PC-9 (cell line): ENCODE measurements around the gene EIF4G3. TPM values are rescaled to one million over a fixed set of nuclear protein-coding genes. Genes with fewer than 3 reads are reported as not detected.
"Not testable (repeated sequence)": the region's sequence is repeated elsewhere in the genome, so short reads cannot be mapped to it uniquely, and the experiment has no call there.

Source experiments
- BruUV-seq: library from RNA; stranded (reverse); fragments of 400-500 nt; replicated peaks from 2 replicates; lab custom pipeline; 2021; lab: Mats Ljungman, UMichigan
- CTCF ChIA-PET: fragments of 300-600 bp; sonication (Branson Sonifier 250); formaldehyde crosslinking; loops from one replicate; lab custom pipeline; 2022; ENCODE audit warnings: antibody characterized with exemption; lab: Charles Lee
- POLR2A ChIA-PET: fragments of 300-600 bp; sonication (Branson Sonifier 250); formaldehyde crosslinking; loops from one replicate; lab custom pipeline; 2022; ENCODE audit warnings: antibody characterized with exemption; ENCODE audit not compliant: unreplicated experiment; lab: Charles Lee
- DNase-seq, 2 experiments: peaks; one replicate each; pipeline versions ENCODE4 v3.0.0 to v3.0.0-alpha.2; 2015 to 2022; ENCODE audit warnings: mixed read lengths in 1 of 2
- H2AFZ ChIP-seq: fragments of 200-600 bp; sonication (generic); 2 replicates; pipeline ENCODE4 v1.8.1; 2017; ENCODE audit warnings: antibody characterized with exemption
- H3F3A ChIP-seq: fragments of 200-600 bp; sonication (generic); 2 replicates; pipeline ENCODE4 v1.8.1; 2017; ENCODE audit warnings: antibody characterized with exemption, mild to moderate bottlenecking, low read depth; ENCODE audit not compliant: insufficient read depth
- H3K27ac ChIP-seq: fragments of 200-600 bp; sonication (generic); 2 replicates; pipeline ENCODE4 v1.6.1; 2016; ENCODE audit warnings: mixed run types
- H3K27me3 ChIP-seq: fragments of 200-600 bp; sonication (generic); 2 replicates; pipeline ENCODE4 v1.6.1; 2016; ENCODE audit warnings: low read depth, mixed run types; ENCODE audit not compliant: insufficient read depth
- H3K36me3 ChIP-seq: fragments of 200-600 bp; sonication (generic); 2 replicates; pipeline ENCODE4 v1.6.1; 2016; ENCODE audit warnings: low read depth, mixed run types
- H3K4me1 ChIP-seq: fragments of 200-600 bp; sonication (generic); replicated peaks from 2 replicates; pipeline ENCODE4 v1.6.1; 2016; ENCODE audit warnings: mixed run types; ENCODE audit not compliant: insufficient read depth
- H3K4me2 ChIP-seq: fragments of 200-600 bp; sonication (generic); 2 replicates; pipeline ENCODE4 v1.6.1; 2017; ENCODE audit warnings: mixed run types
- H3K4me3 ChIP-seq: fragments of 200-600 bp; sonication (generic); 2 replicates; pipeline ENCODE4 v1.6.1; 2016; ENCODE audit warnings: mixed run types
- H3K79me2 ChIP-seq: fragments of 200-600 bp; sonication (generic); 2 replicates; pipeline ENCODE4 v1.6.1; 2017; ENCODE audit warnings: low read depth, mixed run types
- H3K9me2 ChIP-seq: fragments of 200-600 bp; sonication (generic); 2 replicates; pipeline ENCODE4 v1.8.1; 2017; ENCODE audit warnings: mild to moderate bottlenecking; ENCODE audit not compliant: insufficient read depth
- H3K9me3 ChIP-seq: fragments of 200-600 bp; sonication (generic); 2 replicates; pipeline ENCODE4 v1.8.1; 2016; ENCODE audit warnings: low read depth; ENCODE audit not compliant: insufficient read depth
- H4K20me1 ChIP-seq: fragments of 200-600 bp; sonication (generic); 2 replicates; pipeline ENCODE4 v1.8.1; 2017; ENCODE audit not compliant: insufficient read depth
- CTCF ChIP-seq: fragments of 200-600 bp; sonication (generic); conservative IDR thresholded peaks from 2 replicates; pipeline ENCODE4 v1.6.1; 2017; ENCODE audit warnings: mixed run types, antibody characterized with exemption, mild to moderate bottlenecking, moderate library complexity
- EZH2 ChIP-seq: fragments of 200-600 bp; sonication (generic); IDR thresholded peaks from 2 replicates; pipeline ENCODE4 v1.8.0; 2017; ENCODE audit warnings: antibody characterized with exemption, low read depth
- intact Hi-C: fragments of 100-400 bp; cut with micrococcal nuclease; formaldehyde crosslinking; loops from one replicate; pipeline ENCODE4 v1.10.0; 2022; ENCODE audit not compliant: unreplicated experiment
- total RNA-seq: library from RNA; stranded (reverse); gene quantifications from 2 replicates; pipeline ENCODE4 v1.2.3, GENCODE V29; 2021

Gene EIF4G3
- total RNA-seq, 1 experiment from 2014 or later: 63.2 TPM

- H3K27me3 ChIP-seq: no peaks in the 10 kb centered on the region
- no peak overlapping the region for H3K4me3 ChIP-seq
- intact Hi-C loops: loop anchor here (1.0 kb wide), 1 partner anchor 328 kb away; no protein-coding TSS in a partner anchor
- H3K4me1 ChIP-seq: no peaks in the 10 kb centered on the region
- no TSS peak for BruUV-seq
- H3K79me2 ChIP-seq: no peaks in the 10 kb centered on the region
- no peaks in the 10 kb centered on the region for H3K36me3 ChIP-seq
- H3K4me2 ChIP-seq: no peak overlapping the region
- ChIA-PET POLR2A (no interaction called here), CTCF (no interaction called here)
- no peak overlapping the region for H3K27ac ChIP-seq
- H2AFZ ChIP-seq: no peak overlapping the region
- no peaks in the 10 kb centered on the region for H3F3A ChIP-seq
- DNase-seq: no peak
- TF ChIP-seq CTCF (no peak), EZH2 (no peak)
- H3K9me3 ChIP-seq: no peaks in the 10 kb centered on the region
- H3K9me2 ChIP-seq: no peaks in the 10 kb centered on the region
- no peaks in the 10 kb centered on the region for H4K20me1 ChIP-seq
Observed at GRCh38 chr1:20867062-20867461, 309.6 kb downstream of the EIF4G3 start.

GRCh38 chr1:20865001-20865400, 311.7 kb downstream of the EIF4G3 start:
- H2AFZ ChIP-seq: no peak overlapping the region
- DNase-seq: no peak
- no peaks in the 10 kb centered on the region for H3K9me3 ChIP-seq
- H3K4me1 ChIP-seq: no peaks in the 10 kb centered on the region
- intact Hi-C loops: no loop called here
- no peaks in the 10 kb centered on the region for H3K9me2 ChIP-seq
- no peaks in the 10 kb centered on the region for H4K20me1 ChIP-seq
- no peaks in the 10 kb centered on the region for H3K36me3 ChIP-seq
- no peak overlapping the region for H3K4me2 ChIP-seq
- CTCF ChIA-PET: no interaction called here
- BruUV-seq: no TSS peak
- no peak overlapping the region for H3K4me3 ChIP-seq
- TF ChIP-seq CTCF (no peak), EZH2 (no peak)
- H3F3A ChIP-seq: no peaks in the 10 kb centered on the region
- POLR2A ChIA-PET: interaction anchor here (0.7 kb wide), 1 partner anchor 79 kb away, joined by 9 read pairs; no protein-coding TSS in a partner anchor
- no peaks in the 10 kb centered on the region for H3K79me2 ChIP-seq
- H3K27ac ChIP-seq: no peak overlapping the region
- H3K27me3 ChIP-seq: no peaks in the 10 kb centered on the region

- Histone ChIP-seq H2AFZ (no peak overlapping the region), H3K79me2 (no peaks in the 10 kb centered on the region), H4K20me1 (no peaks in the 10 kb centered on the region), H3K36me3 (peaks cover 5% of the 10 kb centered on the region), H3K27ac (no peak overlapping the region), H3K27me3 (no peaks in the 10 kb centered on the region), H3K9me3 (no peaks in the 10 kb centered on the region), H3F3A (no peaks in the 10 kb centered on the region), H3K4me2 (no peak overlapping the region), H3K4me3 (no peak overlapping the region), H3K9me2 (no peaks in the 10 kb centered on the region), H3K4me1 (no peaks in the 10 kb centered on the region)
- TF ChIP-seq CTCF: no peak
- TF ChIP-seq EZH2: no peak
- CTCF ChIA-PET: no interaction called here
- no peak for DNase-seq
- POLR2A ChIA-PET: no interaction called here
- no TSS peak for BruUV-seq
- intact Hi-C loops: no loop called here
Observed at GRCh38 chr1:20854529-20854928, 322.2 kb downstream of the EIF4G3 start.

- DNase-seq, H3K79me2 ChIP-seq, BruUV-seq: not testable (repeated sequence)
Observed at GRCh38 chr1:20851791-20852190, 324.9 kb downstream of the EIF4G3 start.

More at GRCh38 chr1:20851791-20852190, 324.9 kb downstream of the EIF4G3 start:
- CTCF ChIA-PET, H3K4me2 ChIP-seq, intact Hi-C loops, H3K27ac ChIP-seq, POLR2A ChIA-PET, H3K9me2 ChIP-seq, H3K27me3 ChIP-seq, H3K9me3 ChIP-seq, H4K20me1 ChIP-seq, H3K4me1 ChIP-seq, H3K4me3 ChIP-seq, H2AFZ ChIP-seq, H3K36me3 ChIP-seq: not testable (repeated sequence)
- peaks cover 11% of the 10 kb centered on the region for H3F3A ChIP-seq
